Esophagus squamous epithelium (tissue), 4 donors: Measurements from ENCODE around the gene CACNA1I.

Experiments used
- CTCF ChIP-seq, 6 experiments: fragments of 450-650 bp in 4 of 6; fragments of 200-600 bp in 2 of 6; sonication (generic) in 2 of 6; IDR thresholded peaks; one replicate each; pipeline ENCODE4 v1.5.1; 2016 to 2019; ENCODE audit warnings: antibody characterized with exemption in 6 of 6, mild to moderate bottlenecking in 4 of 6, moderate library complexity in 4 of 6
- POLR2A ChIP-seq, 4 donors: fragments of 450-650 bp; IDR thresholded peaks; one replicate each; pipeline ENCODE4 v1.6.1; 2017; ENCODE audit warnings: antibody characterized with exemption in 4 of 4, mild to moderate bottlenecking in 4 of 4, moderate library complexity in 3 of 4

GRCh38 chr22:39652990-39653786 lies 82.6 kb downstream of the CACNA1I start:
- no peak for TF ChIP-seq CTCF (IDR thresholded peaks at IDR 0.05)
- TF ChIP-seq POLR2A (IDR thresholded peaks at IDR 0.05) = no peak
